Keratinocyte (primary cell): ENCODE data around the gene ADAM30.
A peak's percentile ranks its signal among the peaks of the same experiment; 100 is the strongest.
"Not testable (repeated sequence)": the region's sequence is repeated elsewhere in the genome, so short reads cannot be mapped to it uniquely, and the experiment has no call there.

Source experiments
- EZH2 ChIP-seq: IDR thresholded peaks from one replicate; pipeline ENCODE4 v1.6.1; 2012; ENCODE audit warnings: inconsistent platforms, mild to moderate bottlenecking, low read length, moderate library complexity
- TF ChIP-seq, protein P1 (sequence below), 3 experiments: IDR thresholded peaks in 1 of 3; conservative IDR thresholded peaks in 1 of 3; optimal IDR thresholded peaks in 1 of 3; 2 replicates in 2 of 3; 3 replicates in 1 of 3; pipeline versions ENCODE3 to v1.5.1; 2011; ENCODE audit warnings: low read length in 3 of 3, mild to moderate bottlenecking in 3 of 3, moderate library complexity in 2 of 3, control low read depth in 1 of 3, inconsistent platforms in 1 of 3; ENCODE audit not compliant: insufficient read depth in 2 of 3; ENCODE audit errors: extremely low read depth in 1 of 3

DNA sequence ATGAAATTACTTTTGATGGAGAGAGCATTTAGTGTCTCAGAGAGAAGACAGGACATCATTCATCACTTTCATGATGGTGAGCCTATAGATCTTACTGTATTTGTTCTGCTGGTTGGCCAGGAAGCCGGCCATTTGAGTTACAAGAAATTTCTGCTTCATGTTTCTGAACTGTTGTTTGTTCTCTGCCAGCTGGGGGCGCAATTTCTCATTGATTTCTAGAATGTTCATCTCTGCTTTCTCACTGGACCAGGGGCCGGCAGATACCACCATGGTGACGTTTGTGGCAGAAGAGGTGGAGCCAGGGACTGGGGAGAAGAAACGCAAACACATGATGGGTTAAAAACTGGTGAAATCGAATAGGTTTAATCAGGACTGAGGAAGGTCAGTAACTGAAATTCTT, 52.1 kb downstream of the ADAM30 start:
- TF ChIP-seq, protein P1, sequence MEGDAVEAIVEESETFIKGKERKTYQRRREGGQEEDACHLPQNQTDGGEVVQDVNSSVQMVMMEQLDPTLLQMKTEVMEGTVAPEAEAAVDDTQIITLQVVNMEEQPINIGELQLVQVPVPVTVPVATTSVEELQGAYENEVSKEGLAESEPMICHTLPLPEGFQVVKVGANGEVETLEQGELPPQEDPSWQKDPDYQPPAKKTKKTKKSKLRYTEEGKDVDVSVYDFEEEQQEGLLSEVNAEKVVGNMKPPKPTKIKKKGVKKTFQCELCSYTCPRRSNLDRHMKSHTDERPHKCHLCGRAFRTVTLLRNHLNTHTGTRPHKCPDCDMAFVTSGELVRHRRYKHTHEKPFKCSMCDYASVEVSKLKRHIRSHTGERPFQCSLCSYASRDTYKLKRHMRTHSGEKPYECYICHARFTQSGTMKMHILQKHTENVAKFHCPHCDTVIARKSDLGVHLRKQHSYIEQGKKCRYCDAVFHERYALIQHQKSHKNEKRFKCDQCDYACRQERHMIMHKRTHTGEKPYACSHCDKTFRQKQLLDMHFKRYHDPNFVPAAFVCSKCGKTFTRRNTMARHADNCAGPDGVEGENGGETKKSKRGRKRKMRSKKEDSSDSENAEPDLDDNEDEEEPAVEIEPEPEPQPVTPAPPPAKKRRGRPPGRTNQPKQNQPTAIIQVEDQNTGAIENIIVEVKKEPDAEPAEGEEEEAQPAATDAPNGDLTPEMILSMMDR (optimal IDR thresholded peaks at IDR 0.05 in 1 of 3, IDR thresholded peaks at IDR 0.05 in 1 of 3, conservative IDR thresholded peaks at IDR 0.05 in 1 of 3; ENCODE audit: extremely low read depth in 1 of 3, insufficient read depth in 2 of 3, low read length in 3 of 3), result peak in 2 of 3 experiments; percentile 5 to 35
- TF ChIP-seq EZH2, result not testable (repeated sequence)
